IMR-90 (cell line): ENCODE data around the gene MPZL1.

Experiments used
- BHLHE40 ChIP-seq: fragments of 150-350 bp; IDR thresholded peaks from 2 replicates; pipeline ENCODE4 v1.6.1; 2016; ENCODE audit warnings: mild to moderate bottlenecking, low read depth, low read length
- CEBPB ChIP-seq: IDR thresholded peaks from 2 replicates; pipeline ENCODE4 v1.6.1; 2012; ENCODE audit warnings: low read depth, low read length, improper control_type of control experiment
- CHD1 ChIP-seq: IDR thresholded peaks from 2 replicates; pipeline ENCODE4 v1.6.1; 2012; ENCODE audit warnings: low read depth, low read length, improper control_type of control experiment
- CTCF ChIP-seq: conservative IDR thresholded peaks from 2 replicates; pipeline ENCODE4 v1.5.1; 2012; ENCODE audit warnings: mild to moderate bottlenecking, low read depth, low read length, improper control_type of control experiment
- ELK1 ChIP-seq: fragments of 150-350 bp; IDR thresholded peaks from 2 replicates; pipeline ENCODE4 v1.6.1; 2016; ENCODE audit warnings: low read depth, mild to moderate bottlenecking, low read length, moderate library complexity, borderline replicate concordance
- FOS ChIP-seq: fragments of 150-350 bp; IDR thresholded peaks from 2 replicates; pipeline ENCODE4 v1.6.1; 2016; ENCODE audit warnings: low read depth, low read length
- MAZ ChIP-seq: IDR thresholded peaks from 2 replicates; pipeline ENCODE4 v1.6.1; 2012; ENCODE audit warnings: low read depth, mild to moderate bottlenecking, low read length, improper control_type of control experiment, moderate library complexity, borderline replicate concordance
- MXI1 ChIP-seq: IDR thresholded peaks from 2 replicates; pipeline ENCODE4 v1.6.1; 2012; ENCODE audit warnings: low read depth, mild to moderate bottlenecking, low read length, moderate library complexity, borderline replicate concordance
- POLR2A ChIP-seq: IDR thresholded peaks from 2 replicates; pipeline ENCODE4 v1.6.1; 2012; ENCODE audit warnings: mild to moderate bottlenecking, low read depth, low read length
- RCOR1 ChIP-seq: IDR thresholded peaks from 2 replicates; pipeline ENCODE4 v1.6.1; 2012; ENCODE audit warnings: mild to moderate bottlenecking, low read length, improper control_type of control experiment; ENCODE audit not compliant: insufficient replicate concordance
- RFX5 ChIP-seq: IDR thresholded peaks from 2 replicates; pipeline ENCODE4 v1.8.0; 2012; ENCODE audit warnings: low read depth, mild to moderate bottlenecking, low read length, moderate library complexity
- SMC3 ChIP-seq: fragments of 150-350 bp; IDR thresholded peaks from 2 replicates; pipeline ENCODE4 v1.6.1; 2016; ENCODE audit warnings: low read depth, mild to moderate bottlenecking, antibody characterized with exemption, low read length, moderate library complexity
- USF2 ChIP-seq: fragments of 150-350 bp; IDR thresholded peaks from 2 replicates; pipeline ENCODE4 v1.6.1; 2017; ENCODE audit warnings: mild to moderate bottlenecking, antibody characterized with exemption, low read length, low read depth

- TF ChIP-seq RCOR1 (no peak), POLR2A (no peak), SMC3 (no peak), CTCF (no peak), CHD1 (no peak), USF2 (peak; percentile 11; the same call in 1 of the 2 replicates), FOS (no peak; the same call in 1 of the 2 replicates), ELK1 (no peak), MXI1 (no peak), BHLHE40 (peak; percentile 90), CEBPB (no peak), RFX5 (no peak), MAZ (no peak)
These were observed 86.3 kb downstream of the MPZL1 start for GRCh38 chr1:167808104-167808503.
